Nephron (organoid): ENCODE results near the gene ARMH3.

Experiments used
- H3K27ac Mint-ChIP-seq, 3 experiments: 2 replicates each; pipeline ENCODE4 v1.8.0; 2020; ENCODE audit warnings: mixed read lengths in 3 of 3, mild to moderate bottlenecking in 2 of 3, moderate library complexity in 1 of 3
- H3K27me3 Mint-ChIP-seq: 2 replicates; pipeline ENCODE4 v1.8.0; 2021; ENCODE audit warnings: low read depth, mild to moderate bottlenecking, moderate library complexity, mixed read lengths
- H3K36me3 Mint-ChIP-seq: 2 replicates; pipeline ENCODE4 v1.8.0; 2020; ENCODE audit warnings: low read depth, mixed read lengths
- H3K4me1 Mint-ChIP-seq: 2 replicates; pipeline ENCODE4 v1.8.0; 2020; ENCODE audit warnings: mixed read lengths
- H3K4me3 Mint-ChIP-seq, 3 experiments: 2 replicates each; pipeline ENCODE4 v1.8.0; 2020; ENCODE audit warnings: mild to moderate bottlenecking in 3 of 3, mixed read lengths in 3 of 3, moderate library complexity in 2 of 3
- H3K9me3 Mint-ChIP-seq: 2 replicates; pipeline ENCODE4 v1.8.0; 2020; ENCODE audit warnings: mixed read lengths
- TF ChIP-seq, protein P1 (sequence below), 3 experiments: fragments of 200-600 bp; sonication (generic); IDR thresholded peaks; one replicate each; pipeline ENCODE4 v1.5.0; 2021; ENCODE audit warnings: antibody characterized with exemption in 3 of 3; ENCODE audit not compliant: unreplicated experiment in 3 of 3

Gene ARMH3, protein sequence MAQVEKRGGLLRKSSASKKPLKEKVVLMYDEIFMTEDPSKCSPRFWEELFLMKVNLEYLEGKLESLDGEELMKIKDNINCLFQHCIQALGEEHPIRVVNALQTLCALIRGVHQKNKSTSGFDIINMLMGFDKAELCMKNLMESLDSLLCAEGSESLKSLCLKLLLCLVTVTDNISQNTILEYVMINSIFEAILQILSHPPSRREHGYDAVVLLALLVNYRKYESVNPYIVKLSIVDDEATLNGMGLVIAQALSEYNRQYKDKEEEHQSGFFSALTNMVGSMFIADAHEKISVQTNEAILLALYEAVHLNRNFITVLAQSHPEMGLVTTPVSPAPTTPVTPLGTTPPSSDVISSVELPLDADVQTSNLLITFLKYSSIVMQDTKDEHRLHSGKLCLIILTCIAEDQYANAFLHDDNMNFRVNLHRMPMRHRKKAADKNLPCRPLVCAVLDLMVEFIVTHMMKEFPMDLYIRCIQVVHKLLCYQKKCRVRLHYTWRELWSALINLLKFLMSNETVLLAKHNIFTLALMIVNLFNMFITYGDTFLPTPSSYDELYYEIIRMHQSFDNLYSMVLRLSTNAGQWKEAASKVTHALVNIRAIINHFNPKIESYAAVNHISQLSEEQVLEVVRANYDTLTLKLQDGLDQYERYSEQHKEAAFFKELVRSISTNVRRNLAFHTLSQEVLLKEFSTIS

DNA sequence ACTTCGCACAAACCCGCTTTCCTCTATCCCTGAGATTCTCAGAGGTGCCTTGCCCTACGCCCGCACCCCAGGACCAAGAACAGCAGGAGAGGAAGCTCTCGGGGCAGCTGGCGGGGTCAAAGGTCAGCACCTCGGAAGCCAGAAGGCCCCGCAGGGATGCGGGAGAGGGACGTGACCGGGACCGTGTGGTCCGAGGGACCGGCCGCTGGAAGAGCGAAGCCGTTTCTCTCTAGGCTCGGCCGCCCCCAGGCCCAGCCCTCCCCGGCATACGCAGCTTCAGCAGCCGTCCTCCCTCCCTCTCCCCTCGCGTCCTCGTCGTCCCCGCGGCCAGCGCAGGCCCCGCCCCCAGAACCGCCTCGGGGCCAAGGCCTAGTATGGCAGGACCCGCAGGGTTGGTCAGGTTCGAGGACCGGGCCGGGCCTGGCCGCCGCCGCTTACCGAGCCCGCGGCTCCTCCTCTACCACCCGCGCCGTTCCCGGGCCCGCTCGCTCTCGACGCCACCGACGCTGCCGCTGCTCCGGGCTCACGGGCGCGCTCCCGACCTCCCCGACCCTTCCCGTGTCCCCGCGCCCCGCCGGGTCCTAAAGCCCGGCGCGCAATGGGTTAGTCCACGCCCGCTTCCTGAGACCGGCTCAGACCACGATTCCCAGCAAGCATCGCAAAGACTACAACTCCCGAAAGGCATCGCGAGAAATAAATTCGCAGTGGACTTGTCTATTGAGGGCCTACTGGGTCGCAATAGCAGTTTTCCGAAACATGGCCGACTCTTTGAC is at the start of gene ARMH3:
Gene ARMH3, minus strand, starts transcription at position 527 of the 773 bp plus-strand sequence. CDS start 16,059 bp downstream, outside the sequence.
- peaks cover 13% of the 10 kb centered on the region for H3K4me1 Mint-ChIP-seq
- H3K4me3 Mint-ChIP-seq: peak within 1 kb of the TSS; percentile 91 to 95 (median 91)
- H3K27ac Mint-ChIP-seq: peak within 1 kb of the TSS; percentile 89 to 98 (median 96)
- TF ChIP-seq, protein P1, sequence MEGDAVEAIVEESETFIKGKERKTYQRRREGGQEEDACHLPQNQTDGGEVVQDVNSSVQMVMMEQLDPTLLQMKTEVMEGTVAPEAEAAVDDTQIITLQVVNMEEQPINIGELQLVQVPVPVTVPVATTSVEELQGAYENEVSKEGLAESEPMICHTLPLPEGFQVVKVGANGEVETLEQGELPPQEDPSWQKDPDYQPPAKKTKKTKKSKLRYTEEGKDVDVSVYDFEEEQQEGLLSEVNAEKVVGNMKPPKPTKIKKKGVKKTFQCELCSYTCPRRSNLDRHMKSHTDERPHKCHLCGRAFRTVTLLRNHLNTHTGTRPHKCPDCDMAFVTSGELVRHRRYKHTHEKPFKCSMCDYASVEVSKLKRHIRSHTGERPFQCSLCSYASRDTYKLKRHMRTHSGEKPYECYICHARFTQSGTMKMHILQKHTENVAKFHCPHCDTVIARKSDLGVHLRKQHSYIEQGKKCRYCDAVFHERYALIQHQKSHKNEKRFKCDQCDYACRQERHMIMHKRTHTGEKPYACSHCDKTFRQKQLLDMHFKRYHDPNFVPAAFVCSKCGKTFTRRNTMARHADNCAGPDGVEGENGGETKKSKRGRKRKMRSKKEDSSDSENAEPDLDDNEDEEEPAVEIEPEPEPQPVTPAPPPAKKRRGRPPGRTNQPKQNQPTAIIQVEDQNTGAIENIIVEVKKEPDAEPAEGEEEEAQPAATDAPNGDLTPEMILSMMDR (IDR thresholded peaks at IDR 0.05; ENCODE audit: unreplicated experiment in 3 of 3): no peak
- no peaks in the 10 kb centered on the region for H3K9me3 Mint-ChIP-seq
- H3K36me3 Mint-ChIP-seq: no peaks in the 10 kb centered on the region
- H3K27me3 Mint-ChIP-seq: no peaks in the 10 kb centered on the region

DNA sequence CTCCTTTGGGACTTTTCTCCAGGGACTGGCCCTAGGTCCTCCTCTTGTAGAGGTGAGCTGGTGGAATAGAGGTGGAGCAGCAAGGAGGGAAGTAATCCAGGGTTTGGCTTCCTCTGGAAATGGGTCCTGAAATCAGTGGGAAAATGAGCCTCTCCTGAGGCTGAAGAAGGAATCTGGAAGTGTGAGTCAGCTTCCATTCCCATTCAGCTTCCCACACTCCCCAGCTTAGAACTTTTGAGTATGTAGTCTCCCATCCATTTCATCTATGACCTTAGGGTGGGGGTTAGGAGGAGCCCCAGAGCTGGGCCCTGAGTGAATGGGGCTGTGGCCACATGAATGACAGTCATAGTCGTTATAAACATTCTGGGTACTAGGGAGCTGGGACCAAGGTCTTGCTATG is 46.4 kb upstream of the ARMH3 start:
- Mint-ChIP-seq H3K4me1 (no peaks in the 10 kb centered on the region), H3K36me3 (peaks cover 24% of the 10 kb centered on the region), H3K4me3 (no peak overlapping the region), H3K9me3 (no peaks in the 10 kb centered on the region), H3K27me3 (no peaks in the 10 kb centered on the region), H3K27ac (no peak overlapping the region)
- TF ChIP-seq, protein P1 (IDR thresholded peaks at IDR 0.05; ENCODE audit: unreplicated experiment in 3 of 3): no peak

DNA sequence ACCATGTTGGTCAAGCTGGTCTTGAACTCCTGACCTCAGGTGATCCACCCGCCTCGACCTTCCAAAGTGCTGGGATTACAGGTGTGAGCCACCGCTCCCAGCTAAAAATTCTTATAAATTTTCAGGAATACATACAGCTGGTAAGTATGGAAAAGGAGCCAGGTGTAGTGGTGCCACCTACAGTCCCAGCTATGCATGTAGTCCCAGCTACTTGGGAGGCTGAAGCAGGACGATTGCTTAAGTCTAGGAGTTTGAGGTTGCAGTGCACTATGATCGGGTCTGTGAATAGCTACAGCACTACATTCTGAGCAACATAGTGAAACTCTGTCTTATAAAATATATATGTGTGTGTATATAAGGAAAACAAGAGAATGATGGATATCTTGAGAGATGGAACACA is 45.2 kb upstream of the ARMH3 start:
- Mint-ChIP-seq H3K27me3 (no peaks in the 10 kb centered on the region), H3K27ac (no peak overlapping the region), H3K4me3 (no peak overlapping the region), H3K4me1 (no peaks in the 10 kb centered on the region), H3K9me3 (no peaks in the 10 kb centered on the region), H3K36me3 (peaks cover 22% of the 10 kb centered on the region)
- TF ChIP-seq, protein P1 (IDR thresholded peaks at IDR 0.05; ENCODE audit: unreplicated experiment in 3 of 3): no peak

DNA sequence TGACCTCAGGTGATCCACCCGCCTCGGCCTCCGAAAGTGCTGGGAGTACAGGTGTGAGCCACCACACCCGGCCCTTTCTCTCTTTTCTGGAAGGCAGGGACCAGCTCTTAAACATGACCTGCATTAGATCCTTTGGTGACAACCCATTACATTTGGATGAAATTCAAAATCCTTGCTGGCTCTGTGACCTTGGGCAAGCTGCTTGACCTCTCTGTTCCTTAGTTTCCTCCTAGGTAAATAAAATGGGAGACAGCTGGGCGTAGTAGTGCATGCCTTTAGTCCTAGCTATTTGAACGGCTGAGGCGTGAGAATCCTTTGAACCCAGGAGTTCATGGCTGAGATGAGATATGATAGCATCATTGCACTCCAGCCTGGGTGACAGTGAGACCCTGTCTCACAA is 40.5 kb upstream of the ARMH3 start:
- Mint-ChIP-seq H3K27ac (no peak overlapping the region), H3K4me1 (no peaks in the 10 kb centered on the region), H3K9me3 (no peaks in the 10 kb centered on the region), H3K27me3 (no peaks in the 10 kb centered on the region), H3K4me3 (no peak overlapping the region), H3K36me3 (peaks cover 28% of the 10 kb centered on the region)
- TF ChIP-seq, protein P1 (IDR thresholded peaks at IDR 0.05; ENCODE audit: unreplicated experiment in 3 of 3): no peak

DNA sequence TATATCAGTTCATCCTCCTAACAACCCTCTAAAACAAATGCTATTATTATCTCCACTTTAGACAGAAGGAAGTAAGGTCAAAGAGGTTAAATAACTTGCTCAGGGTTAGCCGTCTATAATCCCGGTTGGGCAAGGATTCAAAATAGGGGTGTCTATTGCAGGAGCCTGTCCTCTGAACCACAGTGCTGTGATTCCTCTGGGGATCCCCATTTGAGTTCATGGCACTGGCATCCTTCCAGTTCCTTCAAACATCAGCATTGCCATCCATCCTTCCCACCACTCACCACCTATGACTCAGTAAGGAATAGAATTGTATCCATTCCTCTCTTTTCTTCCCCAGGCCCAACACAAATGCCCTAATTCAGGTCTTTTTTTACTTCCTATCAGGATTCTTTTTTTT is 34.8 kb upstream of the ARMH3 start:
- H3K27me3 Mint-ChIP-seq: no peaks in the 10 kb centered on the region
- no peaks in the 10 kb centered on the region for H3K4me1 Mint-ChIP-seq
- peaks cover 19% of the 10 kb centered on the region for H3K36me3 Mint-ChIP-seq
- H3K4me3 Mint-ChIP-seq: no peak overlapping the region
- H3K9me3 Mint-ChIP-seq: no peaks in the 10 kb centered on the region
- H3K27ac Mint-ChIP-seq: no peak overlapping the region
- TF ChIP-seq, protein P1 (IDR thresholded peaks at IDR 0.05; ENCODE audit: unreplicated experiment in 3 of 3): no peak
